IPS-NIHi11 (cell line): ENCODE results near the gene SLC47A2.
A peak's percentile ranks its signal among the peaks of the same experiment; 100 is the strongest.
"Not testable (repeated sequence)": the region's sequence is repeated elsewhere in the genome, so short reads cannot be mapped to it uniquely, and the experiment has no call there.

Source experiments
- DNase-seq: peaks from one replicate; pipeline ENCODE4 v3.0.0; 2012; ENCODE audit warnings: mixed read lengths, low spot score

Gene SLC47A2

DNA sequence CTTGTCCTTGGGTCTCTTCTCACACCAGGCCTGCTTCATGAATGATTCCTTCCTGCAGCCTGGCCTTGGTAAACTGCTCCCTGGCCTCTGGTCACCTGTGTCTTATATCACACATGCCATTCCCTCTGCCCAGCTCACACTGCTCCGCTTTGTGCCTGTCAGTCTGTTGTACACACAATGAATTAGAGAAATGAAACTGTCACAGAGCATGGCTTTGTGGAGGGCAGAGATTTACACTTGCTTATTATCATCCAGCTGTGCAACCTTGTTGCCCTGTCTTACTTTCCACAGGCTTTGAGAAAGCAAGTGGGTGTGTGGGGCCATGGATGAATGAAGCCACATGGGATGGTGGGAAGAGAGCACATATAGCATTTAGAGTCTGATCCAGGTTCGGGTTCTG lies 45.5 kb downstream of the SLC47A2 start:
- no peak for DNase-seq

DNA sequence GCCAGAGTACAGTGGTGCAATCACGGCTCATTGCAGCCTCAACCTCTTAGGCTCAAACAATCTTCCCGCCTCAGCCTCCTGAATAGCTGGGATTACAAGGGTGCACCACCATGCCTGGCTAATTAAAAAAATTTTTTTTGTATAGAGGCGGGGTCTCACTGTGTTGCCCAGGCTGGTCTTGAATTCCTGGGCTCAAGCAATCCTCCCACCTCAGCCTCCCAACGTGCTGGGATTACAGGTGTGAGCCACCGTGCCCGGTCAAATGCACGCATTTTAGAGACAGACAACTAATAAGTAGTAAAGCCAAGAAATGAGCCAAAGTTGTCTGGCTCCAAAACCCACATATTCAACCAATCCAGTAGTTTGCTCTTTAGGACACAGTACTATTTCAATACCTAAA lies 46.7 kb downstream of the SLC47A2 start:
- not testable (repeated sequence) for DNase-seq

DNA sequence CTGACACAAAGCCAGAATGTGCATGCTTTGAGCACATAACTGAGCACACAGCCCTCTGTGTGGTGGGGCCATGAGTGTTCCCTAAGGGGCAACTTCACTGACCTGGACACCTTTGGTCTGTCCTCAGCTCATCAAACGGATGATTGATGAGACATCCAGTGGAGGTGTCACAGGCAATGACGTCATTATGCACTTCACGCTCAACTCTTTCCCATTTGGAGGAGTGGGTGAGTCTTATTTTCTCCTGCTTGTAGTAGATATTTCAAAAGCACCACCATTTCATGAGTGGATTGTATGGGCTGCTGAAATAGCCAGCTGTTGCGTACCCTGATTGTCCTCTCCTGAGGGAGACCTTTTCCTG lies 51.6 kb downstream of the SLC47A2 start:
- DNase-seq = no peak

DNA sequence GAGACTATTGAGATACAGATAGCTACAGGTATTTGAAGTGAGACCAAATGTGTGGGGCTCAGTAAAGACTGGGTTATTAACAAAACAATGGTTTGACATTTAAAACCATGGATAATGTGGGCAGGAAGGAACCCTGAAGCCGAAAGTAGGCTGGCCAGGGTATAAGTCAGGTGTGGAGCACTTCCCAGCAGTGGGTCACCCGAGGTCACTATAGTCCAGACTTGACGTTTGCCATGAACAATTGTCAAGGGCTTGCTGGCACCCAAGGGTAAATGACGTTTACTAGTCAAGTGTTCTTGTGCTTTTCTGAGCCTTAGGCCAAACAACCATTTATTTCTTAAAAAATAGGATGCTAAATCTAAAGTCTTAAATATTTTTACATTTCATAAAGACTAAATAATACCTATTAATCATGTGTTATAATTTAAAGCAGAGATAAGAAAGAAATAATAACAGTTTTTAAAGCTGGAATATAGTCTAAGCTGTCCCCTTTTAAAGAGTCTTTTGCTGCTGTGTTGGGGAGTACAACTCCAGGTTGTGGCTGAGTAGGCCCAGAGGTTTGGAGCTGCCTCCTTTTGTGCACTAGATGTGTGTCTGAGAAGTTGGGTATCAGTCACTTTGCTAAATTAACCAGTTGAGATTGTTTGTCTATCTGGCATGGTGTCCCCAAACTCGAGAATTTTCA lies 52.1 kb downstream of the SLC47A2 start:
- no peak for DNase-seq

DNA sequence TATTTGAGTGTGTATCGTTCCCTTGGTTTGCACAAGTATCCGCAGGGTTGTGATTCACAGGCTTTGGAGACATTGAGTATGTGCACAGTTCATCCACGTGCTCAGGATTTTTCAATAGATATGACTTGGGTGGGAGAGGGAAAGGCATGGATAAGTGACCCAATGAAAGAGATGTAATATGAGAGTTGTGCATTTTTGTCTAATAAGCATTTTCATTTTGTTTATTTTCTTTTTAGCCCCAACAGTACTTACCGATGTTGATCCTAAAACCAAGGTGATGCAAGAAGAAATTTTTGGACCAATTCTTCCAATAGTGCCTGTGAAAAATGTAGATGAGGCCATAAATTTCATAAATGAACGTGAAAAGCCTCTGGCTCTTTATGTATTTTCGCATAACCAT lies 53.3 kb downstream of the SLC47A2 start:
- no peak for DNase-seq

DNA sequence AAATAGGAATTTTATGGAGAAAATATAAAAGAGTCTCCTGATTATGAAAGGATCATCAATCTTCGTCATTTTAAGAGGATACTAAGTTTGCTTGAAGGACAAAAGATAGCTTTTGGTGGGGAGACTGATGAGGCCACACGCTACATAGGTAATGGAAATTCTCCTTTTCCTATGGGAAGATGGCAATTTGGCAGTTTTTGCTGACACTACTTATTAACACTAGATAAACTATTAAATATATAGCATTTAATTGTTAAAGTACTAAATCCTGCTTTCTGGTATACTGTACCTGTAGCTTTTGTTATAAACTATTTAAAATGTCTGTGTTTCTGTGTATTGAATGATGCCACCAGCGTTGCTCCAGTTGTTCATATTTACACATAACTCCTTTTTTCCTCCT lies 55.3 kb downstream of the SLC47A2 start:
- DNase-seq = no peak

DNA sequence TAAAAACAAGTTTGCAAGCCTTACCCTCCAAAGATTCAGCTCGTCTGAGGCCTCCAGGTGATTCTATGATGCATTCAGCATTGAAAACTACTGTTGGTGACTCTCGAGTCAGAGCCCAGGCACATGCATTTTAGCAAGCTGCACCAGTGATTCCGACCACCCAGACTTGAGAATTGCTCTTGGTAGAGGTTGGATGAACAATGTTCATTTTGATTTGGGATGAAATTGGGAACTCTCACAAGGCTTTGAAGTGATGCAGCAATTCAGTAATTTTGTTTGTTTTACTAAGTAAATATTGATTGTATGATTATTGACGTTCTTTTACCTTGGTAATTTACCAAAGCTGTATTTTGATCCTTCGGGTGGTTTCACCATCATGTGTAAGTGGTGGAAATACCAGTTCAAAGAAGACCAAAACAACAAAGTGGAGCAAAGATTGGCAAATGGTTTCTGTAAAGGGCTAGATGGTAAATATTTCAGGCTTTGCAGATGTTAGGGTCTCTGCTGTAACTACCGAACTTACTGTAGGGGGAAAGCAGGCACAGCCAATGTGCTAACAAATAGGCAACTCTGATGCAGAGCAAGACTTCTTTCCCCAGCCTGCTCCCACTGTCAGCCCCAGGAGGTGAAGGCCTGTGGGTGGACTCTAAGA lies 56.0 kb downstream of the SLC47A2 start:
- DNase-seq = no peak

DNA sequence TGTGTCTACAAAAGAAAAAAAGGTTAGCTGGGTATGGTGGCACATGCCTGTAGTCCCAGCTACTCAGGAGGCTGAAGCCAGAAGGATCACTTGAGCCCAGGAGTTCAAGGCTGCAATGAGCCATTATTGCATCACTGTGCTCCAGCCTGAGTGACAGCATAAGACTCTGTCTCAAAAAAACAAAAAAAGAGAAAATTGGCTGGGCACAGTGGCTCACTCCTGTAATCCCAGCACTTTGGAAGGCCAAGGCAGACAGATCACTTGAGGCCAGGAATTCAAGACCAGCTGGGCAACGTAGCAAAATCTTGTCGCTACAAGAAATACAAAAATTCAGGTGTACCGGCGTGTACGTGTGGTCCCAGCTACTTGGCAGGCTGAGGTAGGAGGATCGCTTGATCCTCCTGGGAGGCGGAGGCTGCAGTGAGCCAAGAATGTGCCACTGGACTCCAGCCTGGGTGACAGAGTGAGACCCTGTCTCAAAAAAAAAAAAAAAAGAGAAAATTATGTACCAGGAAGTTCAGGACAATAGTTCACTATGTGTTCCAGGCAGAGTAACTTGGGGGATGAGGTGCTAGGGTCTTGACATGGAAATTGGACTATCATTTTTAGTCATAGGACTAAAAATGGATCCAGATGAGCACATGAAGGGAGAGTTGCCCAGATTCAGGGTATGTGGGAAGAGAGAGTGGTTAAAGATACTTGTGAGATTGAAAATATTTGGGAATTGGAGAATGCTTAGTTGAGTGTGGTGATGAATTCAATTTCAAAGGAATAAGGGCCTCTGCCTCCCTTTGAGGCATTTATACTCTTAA lies 56.8 kb downstream of the SLC47A2 start:
- no peak for DNase-seq

DNA sequence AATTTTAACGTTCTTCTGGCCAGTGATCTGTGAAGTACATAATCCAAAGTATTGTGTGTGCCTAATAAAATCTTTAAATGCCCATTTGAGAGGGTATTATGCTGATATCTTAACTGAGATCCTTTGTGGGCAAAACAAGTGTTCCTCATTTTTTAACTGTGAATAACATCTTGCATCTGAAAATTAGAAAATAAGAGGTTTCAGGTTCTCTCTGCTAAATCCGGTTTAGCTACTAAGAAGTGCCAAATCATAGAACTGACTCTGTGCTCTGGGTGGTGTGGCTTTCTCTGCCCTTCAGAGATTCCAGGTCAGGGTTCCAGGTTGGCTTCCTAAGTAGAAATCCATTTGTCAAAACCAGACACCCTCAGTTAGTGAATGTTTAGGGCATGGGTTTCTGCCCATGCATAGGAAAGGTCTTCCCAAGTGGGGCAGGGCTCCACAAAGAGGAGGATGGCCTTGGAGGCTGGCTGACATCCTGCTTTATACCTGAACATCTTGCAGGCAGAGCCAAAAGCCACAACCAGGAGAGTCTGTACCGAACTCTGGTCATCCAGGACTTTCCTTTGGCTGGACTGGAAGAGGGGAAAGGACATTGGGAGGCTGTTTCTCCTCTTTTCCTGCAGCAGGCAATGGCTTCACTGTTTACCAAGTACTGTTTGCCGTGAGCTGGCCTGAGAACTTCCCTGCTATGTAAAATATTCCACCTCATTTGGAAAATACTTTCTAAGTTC lies 59.4 kb downstream of the SLC47A2 start:
- DNase-seq = no peak

DNA sequence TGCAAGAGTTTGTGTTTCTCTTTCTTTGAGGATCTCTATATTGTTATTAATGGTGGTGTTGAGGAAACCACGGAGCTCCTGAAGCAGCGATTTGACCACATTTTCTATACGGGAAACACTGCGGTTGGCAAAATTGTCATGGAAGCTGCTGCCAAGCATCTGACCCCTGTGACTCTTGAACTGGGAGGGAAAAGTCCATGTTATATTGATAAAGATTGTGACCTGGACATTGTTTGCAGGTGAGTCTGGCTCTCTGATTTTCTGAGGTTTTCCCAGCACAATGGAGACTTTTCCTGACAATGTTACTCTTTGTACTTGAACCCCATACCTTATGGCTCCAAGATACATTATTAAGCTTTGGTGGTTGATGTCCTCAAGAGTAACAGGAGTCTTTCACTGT lies 60.0 kb downstream of the SLC47A2 start:
- no peak for DNase-seq

DNA sequence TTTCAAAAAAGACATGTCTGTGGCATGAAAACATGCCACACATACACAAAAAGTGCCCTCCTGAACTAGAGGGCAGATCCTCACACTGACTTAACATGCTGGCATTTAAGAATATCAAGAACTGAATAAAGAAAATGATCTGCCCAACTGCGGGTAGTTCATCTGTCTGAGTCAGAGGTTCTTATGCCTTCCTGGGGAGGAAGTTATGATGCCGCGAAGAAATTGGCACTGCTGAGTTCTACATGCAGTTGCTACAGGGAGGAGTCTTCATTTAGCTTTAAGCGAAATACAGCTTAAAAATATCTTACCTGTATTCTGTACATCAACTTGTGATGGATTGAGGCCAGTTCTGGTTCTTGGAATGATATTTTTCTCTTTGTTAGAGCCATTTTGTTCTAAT lies 61.5 kb downstream of the SLC47A2 start:
- no peak for DNase-seq

DNA sequence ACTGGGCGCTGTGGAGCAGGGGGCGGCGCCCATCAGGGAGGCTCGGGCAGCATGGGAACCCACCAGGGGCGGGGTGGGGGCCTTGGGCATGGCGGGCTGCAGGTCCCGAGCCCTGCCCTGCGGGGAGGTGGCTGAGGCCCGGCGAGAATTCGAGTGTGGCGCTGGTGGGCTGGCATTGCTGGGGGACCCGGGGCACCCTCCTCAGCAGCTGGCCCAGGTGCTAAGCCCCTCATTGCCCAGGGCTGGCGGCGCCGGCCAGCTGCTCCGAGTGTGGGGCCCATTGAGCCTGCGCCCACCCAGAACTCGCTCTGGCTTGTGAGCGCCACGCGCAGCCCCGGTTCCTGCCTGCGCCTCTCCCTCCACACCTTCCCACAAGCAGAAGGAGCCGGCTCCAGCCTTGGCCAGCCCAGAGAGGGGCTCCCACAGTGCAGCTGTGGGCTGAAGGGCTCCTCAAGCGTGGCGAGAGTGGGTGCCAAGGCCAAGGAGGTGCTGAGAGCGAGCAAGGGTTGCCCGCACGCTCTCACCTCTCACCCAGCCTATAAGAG lies 62.0 kb downstream of the SLC47A2 start:
- no peak for DNase-seq

DNA sequence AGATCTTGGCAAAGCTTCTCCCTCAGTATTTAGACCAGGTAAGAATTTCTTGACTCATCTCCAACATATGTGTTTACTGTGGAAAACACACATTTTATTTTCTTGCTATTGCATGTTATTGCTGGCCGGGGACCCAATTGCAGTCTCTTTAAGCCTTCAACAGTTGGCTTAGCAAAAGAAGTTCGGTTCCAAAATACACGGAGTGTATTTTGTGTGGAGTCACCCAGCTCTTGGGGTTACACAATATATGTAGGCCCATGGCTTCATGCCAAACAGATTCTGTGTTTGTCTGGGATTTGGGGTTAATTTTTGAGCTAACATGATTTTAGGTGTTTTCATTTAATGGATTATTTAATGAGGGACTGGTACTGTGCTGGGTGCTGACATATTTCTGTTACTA lies 63.8 kb downstream of the SLC47A2 start:
- no peak for DNase-seq

DNA sequence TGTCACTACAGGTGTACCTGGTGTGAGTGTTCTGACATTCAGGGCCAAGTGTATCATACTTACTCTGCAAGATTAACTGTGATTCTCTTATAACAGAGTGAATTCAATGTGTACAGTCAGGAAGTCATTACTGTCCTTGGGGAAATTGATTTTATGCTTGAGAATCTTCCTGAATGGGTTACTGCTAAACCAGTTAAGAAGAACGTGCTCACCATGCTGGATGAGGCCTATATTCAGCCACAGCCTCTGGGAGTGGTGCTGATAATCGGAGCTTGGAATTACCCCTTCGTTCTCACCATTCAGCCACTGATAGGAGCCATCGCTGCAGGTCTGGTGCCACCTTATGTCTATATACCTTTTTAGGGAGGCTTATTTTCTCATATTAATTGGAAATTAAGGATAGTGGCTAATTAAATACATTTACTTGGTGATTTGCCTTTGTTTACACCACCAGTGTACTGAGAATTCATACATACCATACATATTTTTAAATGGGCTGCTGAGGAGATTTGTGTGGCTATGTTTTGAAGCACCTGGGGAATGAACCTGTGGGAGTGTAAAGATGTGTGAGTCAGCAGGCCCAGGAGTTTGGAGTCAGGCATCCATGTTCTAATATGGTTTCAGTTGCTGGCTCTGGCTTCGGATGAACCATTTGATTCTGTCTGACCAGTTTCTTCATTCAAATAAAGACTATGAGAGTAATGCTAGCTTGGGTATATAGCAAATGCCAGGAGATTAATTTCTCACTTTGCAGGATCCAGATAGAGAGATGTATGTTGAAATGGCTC lies 64.7 kb downstream of the SLC47A2 start:
- DNase-seq = no peak

DNA sequence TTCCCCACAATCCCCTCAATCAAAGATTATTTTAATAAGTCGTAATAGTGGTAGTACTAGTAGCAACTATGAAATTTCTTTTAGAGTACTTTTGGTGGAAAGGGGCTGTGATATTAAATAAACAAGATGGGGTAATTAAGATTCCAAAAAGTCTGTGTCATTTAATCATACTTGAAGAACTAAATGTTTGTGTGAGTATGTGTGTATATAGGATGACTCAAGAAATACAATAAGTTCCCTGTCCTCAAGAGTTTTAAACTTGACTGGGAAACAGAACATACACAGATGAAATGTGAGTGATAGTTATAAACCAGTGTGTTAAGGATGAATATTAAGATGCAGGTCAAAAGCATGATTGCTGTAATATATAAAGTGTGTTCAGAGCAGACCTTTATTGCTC lies 65.6 kb downstream of the SLC47A2 start:
- DNase-seq = no peak

DNA sequence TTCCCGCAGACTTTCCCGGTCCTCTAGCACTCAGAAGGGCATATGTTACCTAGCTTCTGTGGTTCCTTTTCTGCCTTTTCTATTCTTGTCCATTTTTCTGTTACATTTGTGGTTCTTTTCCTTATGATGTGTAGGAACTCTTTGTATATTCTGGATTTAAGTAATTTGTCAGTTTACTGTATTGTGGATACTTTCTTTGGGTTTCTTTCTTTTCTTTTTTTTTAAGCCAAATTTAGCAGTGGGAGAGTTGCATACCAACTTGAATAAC lies 67.2 kb downstream of the SLC47A2 start:
- no peak for DNase-seq

DNA sequence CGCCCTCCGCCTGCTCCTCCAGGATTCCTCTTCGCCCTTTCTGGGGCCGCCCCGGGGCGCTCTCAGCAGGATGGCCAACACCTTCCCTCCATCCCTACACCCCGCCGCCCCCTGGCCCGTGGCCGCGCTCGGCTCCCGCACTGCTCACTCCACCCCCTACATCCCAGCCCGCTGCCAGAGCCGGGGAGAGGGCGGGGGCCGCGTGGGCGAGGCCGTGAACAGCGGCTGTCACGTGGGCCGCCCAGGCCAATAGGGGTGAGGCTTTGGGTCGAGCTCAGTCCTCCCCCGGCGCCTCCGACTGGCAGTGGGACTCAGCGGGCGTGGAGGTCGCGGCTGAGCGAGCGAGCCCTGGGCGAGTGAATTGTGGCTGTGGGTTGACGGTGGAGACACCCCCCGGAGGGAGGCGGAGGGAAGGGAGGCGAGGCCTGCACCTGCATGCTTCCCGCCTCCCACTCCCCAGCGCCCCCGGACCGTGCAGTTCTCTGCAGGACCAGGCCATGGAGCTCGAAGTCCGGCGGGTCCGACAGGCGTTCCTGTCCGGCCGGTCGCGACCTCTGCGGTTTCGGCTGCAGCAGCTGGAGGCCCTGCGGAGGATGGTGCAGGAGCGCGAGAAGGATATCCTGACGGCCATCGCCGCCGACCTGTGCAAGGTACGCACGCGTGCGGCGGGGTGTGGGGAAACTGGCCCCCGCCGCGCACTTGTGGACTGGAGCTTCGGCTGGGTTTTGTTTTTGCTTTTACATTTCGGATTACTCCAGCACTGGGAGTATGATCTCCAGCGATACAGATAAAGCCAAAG lies 67.7 kb downstream of the SLC47A2 start, which contains the start of gene ALDH3A2:
TSS of gene ALDH3A2 (plus strand) at position 277 of the 799 bp plus-strand sequence. CDS start at position 498, 221 bp downstream.
- DNase-seq = peak; percentile 98

DNA sequence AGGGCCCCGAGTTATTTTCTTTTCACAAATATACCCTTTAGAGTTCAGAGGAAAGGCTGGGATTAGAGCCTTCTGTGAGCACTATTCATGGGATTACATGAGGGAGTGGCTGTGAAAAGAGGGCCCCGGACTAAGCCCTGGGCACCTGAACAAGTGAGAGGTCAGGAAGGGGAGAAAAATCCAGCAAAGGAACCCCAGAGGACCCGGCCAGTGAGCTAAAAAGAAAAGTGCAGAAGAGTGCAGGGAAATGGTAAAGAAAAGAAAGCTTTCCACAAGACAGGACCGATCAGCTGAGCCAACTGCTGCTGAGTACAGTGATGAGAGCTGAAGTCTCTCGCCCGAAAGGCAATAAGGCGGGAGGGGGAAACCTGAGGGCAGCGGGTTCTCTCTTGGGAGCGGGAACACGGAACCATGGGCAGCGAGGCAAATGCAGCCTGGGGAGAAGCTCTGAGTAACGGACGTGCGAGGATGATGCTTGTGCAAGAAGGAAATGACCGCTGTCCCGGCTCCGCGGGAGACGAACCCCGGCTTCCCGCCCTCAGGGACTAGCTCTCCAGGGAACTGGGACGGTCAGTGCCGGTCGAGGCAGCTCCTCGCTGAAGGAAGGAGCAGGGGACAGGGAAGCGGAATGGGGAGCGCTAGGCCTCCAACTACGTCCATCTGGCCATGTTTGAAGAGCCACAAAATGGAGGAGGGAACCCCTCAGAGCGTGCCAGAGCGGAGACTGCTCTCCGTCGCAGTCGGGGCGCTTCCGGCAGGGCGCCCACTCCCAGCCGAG lies 68.5 kb downstream of the SLC47A2 start:
- peak; percentile 46 for DNase-seq

DNA sequence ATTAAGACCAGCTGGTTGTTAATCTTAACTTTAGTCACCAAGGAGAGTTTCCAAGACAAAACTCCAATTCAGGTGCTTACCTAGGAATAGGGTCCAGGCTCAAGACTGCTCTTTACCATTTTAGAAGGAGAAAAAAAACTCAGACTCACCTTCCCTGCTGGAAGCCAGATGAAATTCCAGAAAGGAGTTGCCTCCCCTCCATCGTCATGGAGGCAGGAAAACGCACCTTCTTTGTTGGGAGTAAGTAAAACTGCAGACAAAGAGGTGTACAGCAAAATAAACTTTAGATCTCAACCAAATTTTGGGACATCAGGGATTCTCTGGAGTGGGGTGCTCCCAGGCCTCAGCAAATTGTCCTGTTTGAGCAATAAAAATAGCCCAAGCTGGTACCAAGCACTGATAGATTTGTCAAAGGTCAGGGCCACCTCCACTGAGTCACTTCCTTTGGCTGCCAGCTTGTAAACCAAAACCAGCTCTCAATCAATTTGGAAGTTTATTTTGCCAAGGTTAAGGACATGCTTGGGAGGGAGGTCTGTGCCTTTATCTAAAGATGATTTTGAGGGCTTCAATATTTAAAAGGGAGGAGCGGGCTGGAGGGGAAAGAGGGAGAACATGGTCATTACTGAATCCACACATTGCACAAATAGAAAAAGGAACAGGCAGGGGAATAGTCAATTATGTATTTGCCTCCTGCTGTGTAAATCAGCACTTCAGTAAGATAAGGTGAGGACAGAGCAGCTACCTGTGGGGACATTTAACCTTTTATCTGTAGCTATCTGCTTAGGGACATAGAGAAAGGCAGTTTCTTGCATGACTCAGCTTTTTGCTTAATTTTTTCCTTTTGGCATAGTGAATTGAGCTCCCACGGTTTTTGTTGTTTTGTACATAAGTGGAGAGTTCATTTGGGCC lies 69.3 kb downstream of the SLC47A2 start:
- DNase-seq = no peak
